HG03060 (cell line): ENCODE results near the gene RMND5B.
"Not testable (repeated sequence)": the region's sequence is repeated elsewhere in the genome, so short reads cannot be mapped to it uniquely, and the experiment has no call there.

Experiments
- ATAC-seq: cut with Tn5 transposase; IDR thresholded peaks from one replicate; pipeline ENCODE4 v1.9.1; 2021; ENCODE audit warnings: low read depth, moderate number of reproducible peaks; ENCODE audit not compliant: unreplicated experiment

Gene RMND5B

DNA sequence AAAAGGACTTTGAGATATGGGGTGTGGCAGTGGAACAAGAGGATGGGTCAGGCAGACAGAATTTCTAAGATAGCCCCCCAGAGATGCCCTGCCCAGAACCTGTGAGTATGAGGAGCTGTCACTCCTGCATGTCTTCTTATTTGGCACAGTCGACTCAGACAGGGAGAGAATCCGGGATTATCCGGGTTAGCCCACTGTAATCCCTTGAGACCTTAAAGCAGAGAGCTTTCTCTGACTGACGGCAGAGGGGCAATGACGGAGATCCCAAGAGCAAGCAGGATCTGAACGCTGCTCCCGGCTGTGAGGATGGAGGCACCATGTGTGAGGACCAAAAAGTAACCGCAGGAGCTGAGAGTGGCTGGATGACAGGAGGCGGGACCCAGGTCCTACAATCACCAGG is 31.7 kb downstream of the RMND5B start:
- no peak for ATAC-seq

GRCh38 chr5:178163772-178164735 is 33.2 kb downstream of the RMND5B start:
- no peak for ATAC-seq

DNA sequence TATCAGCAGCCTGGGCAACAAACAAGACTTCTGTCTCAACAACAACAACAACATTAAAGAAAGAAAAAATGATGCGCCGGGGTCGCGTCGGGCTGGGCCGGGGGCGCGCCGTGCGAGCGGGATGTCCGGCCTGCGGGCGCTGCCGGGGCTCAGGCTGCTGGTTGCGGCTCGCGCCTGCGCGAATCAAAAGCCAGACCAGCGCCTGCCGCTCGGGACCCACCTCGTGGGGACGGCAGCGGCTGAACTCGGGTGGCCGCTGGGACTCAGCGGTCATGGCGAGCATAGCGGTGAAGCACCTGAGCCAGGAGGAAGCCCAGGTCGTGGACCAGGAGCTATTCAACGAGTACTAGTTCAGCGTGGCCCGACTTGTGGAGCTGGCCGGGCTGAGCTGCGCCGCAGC is 34.8 kb downstream of the RMND5B start:
- no peak for ATAC-seq

DNA sequence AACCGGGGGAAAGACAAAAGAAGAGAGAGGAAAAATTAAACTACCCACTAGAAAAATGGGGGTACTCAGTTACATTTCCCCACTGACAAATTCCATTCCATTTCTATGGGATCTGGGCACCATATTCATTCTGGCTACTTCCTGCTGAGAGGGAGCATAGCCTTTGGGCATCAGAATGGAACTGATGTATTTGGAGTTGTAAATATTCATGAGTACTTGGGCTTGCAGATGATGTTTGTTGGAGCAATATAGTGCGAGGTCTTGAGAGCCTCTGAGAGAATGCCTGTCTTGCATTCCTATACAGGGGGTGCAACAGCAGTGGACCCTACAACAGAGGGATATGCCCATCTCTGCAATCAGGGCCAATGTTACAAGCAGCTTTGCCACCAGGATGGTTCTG is 39.6 kb downstream of the RMND5B start:
- no peak for ATAC-seq

- ATAC-seq, result no peak
Observed at GRCh38 chr5:178174456-178174855, 43.6 kb downstream of the RMND5B start.

GRCh38 chr5:178176791-178177190 is 46.0 kb downstream of the RMND5B start:
- no peak for ATAC-seq

GRCh38 chr5:178177569-178177968 is 46.8 kb downstream of the RMND5B start:
- no peak for ATAC-seq

DNA sequence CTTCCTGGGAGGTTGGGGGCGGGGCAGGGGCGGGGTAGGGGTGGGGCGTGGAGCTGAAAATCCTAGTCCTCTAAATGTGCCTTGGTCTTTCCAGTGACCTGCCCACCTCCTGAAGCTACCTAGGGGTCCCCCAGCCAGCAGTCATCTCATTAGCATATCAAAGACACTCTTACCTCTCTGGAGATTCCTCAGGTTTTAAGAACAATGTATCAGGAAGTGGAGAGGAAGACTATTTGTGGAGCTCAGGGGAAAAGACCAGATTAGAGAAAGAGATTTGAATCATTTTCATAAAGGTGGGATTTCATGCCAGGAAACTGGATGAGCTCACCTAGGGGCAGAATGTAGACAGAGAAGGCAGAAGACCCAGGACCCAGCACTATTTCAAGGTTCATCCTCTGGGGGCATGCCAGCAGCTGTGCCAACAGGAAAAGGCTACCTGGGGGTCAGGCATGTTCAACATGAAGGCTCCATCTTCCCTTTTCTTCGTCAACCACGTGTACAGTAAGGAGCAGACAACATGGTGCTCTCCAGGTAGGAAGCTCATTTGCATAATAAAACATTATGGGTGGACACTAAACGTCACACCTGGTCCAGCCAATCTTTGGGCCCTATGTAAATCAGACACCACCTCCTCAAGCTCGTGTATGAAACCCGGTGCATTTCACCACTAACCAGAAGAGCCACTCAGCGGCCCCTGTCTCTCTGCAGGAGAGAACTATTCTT is 49.5 kb downstream of the RMND5B start:
- ATAC-seq, result no peak

GRCh38 chr5:178182158-178182876 is 51.5 kb downstream of the RMND5B start:
- no peak for ATAC-seq

DNA sequence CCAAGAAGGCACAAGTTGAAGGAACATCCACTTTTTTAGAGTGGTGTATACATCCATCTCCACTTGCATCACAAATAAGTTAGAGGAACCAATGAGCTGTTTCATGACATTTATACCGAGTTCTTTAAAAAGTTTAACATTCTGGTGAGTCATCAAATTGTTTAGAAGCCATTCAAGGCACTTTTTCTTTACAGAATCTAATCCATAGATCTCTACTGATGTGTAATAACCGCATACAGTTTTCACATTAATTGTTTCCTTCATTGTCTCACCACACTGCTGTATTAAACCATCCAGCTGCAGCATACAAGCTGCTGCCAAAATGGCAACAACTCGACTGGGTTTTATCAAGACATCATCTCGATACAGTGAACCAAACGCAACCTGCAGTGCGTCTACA is 55.6 kb downstream of the RMND5B start:
- no peak for ATAC-seq

GRCh38 chr5:178187014-178187413 is 56.2 kb downstream of the RMND5B start, which contains the start of gene GMCL2:
Gene GMCL2, minus strand, starts transcription at chr5:178187371. Its CDS starts 72 bp downstream, at chr5:178187299.
- ATAC-seq, result no peak

- ATAC-seq, result no peak
Observed at GRCh38 chr5:178189433-178189832, 58.6 kb downstream of the RMND5B start.

- ATAC-seq, result no peak
Observed at GRCh38 chr5:178191661-178192060, 60.8 kb downstream of the RMND5B start.

- ATAC-seq, result no peak
Observed at GRCh38 chr5:178192244-178192643, 61.4 kb downstream of the RMND5B start.

DNA sequence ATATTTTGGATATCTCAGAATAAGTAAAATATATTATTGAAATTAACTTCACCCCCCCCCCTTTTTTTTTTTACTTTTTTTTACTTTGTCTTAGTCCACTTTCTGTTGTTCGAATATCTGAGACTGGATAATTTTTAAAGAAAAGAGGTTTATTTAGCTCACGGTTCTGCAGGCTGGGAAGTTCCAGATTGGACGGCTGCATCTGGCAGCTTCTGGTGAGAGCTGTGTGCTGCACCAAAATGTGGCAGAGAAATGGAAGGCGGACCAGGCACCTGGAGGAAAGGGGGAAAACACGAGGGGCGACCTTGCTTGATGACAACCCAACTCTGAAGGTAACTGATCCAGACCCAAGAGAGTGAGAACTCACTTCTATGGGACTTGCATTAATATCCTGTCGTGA is 62.0 kb downstream of the RMND5B start:
- no peak for ATAC-seq

DNA sequence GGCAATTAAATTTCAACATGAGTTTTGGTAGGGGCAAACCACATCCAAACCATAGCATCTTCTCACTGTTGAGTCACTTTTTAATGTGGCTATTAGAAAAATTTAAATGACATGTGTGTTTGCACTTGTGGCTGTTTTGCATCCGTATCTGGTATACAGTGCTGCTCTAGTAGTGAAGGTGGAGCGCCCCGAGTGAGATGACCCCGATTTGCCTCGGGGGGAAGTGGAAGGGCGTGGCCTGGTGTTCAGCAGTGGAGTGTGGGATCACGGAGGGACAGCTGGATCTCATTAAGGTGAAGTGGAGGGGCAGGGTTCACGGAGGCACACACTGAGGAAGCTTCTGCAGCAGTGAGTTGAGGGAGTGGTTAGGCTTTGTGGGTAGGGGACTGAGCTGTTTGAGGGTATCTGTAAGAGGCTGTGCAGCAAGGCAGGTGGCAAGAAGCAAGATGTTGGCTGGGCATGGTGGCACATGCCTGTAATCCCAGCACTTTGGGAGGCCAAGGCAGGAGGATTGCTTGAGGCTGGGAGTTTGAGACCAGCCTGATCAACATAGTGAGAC is 62.5 kb downstream of the RMND5B start:
- no peak for ATAC-seq

DNA sequence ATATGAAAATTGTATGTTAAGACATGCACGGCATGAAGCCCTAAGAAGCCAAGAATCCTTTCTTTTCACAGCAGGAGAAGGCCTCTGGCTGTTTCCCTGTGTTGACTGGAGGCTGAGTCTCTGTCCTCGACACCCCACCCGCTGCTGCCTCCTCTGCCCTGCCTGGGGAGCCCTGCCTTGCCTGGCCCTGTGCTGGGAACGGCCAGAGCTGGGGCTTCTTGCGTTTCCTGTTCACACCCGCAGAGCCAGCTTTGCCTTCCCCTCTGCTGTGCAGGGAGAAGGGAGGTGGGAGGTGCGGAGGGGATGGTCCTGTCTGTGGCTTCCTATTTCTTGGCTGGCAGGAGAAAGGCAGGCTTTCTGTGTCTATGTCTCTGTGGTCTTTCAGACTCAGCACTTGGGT is 63.2 kb downstream of the RMND5B start:
- no peak for ATAC-seq

DNA sequence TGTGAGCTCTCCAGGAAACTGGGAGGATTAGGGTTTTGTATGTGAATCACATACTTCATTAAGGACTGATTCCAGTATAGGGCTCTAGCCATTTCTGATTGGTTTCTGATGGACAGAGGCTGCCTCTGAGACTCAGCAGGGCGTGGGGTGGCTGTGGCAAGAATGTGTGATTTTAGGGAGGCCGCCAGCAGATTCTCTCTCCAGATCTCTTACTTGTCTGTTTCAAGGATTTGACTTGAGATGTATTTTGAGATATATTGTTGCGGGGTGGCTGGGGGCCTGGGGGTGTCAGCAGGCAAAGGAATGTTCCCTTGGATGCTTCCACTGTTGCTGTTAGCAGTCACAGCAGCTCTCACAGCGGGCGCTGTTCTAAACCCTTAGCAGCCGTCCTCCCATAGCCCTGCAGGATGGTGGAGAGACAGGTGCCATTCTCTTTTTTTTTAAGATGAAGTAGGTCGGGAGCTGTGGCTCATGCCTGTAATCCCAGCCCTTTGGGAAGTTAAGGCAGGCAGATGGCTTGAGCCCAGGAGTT is 65.5 kb downstream of the RMND5B start:
- ATAC-seq, result no peak

- ATAC-seq, result no peak
Observed at GRCh38 chr5:178196986-178197385, 66.2 kb downstream of the RMND5B start.

GRCh38 chr5:178198151-178198550 is 67.3 kb downstream of the RMND5B start:
- not testable (repeated sequence) for ATAC-seq
